ENCODE results near the gene FAM124A.
A peak's percentile ranks its signal among the peaks of the same experiment; 100 is the strongest.

The FAM124A gene, protein sequence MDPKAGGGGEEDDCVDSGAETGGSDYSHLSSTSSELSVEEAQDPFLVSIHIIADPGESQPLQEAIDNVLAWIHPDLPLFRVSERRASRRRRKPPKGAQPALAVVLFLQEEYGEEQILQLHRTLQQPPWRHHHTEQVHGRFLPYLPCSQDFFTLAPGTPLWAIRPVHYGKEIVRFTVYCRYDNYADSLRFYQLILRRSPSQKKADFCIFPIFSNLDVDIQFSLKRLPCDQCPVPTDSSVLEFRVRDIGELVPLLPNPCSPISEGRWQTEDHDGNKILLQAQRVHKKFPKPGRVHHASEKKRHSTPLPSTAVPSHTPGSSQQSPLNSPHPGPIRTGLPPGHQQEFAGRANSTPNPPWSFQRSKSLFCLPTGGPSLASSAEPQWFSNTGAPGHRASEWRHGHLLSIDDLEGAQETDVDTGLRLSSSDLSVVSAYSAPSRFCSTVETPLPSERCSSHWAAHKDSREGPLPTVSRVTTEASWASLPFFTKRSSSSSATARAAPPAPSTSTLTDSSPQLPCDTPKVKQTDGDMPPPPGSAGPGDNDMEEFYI

DNA sequence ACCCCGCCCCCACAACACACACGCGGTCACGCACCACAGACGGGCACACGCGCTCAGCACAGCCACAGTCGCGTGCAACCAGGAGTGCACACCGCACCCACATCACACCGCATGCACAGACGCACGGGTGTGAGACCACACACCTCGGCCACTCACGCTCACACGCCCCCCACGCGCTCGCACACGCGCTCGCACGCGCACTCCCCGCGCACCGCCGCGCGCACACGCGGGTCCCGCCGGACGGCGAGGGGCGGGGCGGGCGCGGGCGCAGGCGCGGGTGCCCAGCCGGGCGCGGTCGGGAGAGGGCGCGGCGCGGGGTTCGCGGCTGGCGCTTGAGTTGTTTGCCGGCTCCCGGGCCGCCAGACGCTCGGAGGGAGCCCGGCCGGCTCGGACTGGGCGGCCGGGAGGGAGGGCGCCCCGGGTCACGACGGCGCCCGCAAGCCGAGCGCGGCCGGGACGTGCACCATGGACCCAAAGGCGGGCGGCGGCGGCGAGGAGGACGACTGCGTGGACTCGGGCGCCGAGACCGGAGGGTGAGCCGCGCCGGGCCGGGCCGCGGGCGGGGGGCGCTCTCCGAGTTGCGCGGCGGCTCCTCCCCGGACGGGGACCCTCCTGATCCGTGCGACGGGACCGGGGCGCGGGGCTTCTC, at the start of gene FAM124A:
Gene FAM124A (plus strand): TSS at position 362 of the 649 bp plus-strand sequence. CDS start 104 bp downstream, at position 466.
- peaks cover 6% of the 10 kb centered on the region for H3K4me1 Mint-ChIP-seq
- no peaks in the 10 kb centered on the region for H3K9me3 Mint-ChIP-seq
- peaks cover 44% of the 10 kb centered on the region for H3K27me3 Mint-ChIP-seq
- H3K27ac Mint-ChIP-seq = no peak within 1 kb of the TSS
- ATAC-seq = peak; percentile 83
- H3K36me3 Mint-ChIP-seq = no peaks in the 10 kb centered on the region
- H3K4me3 Mint-ChIP-seq = peak within 1 kb of the TSS; percentile 60

DNA sequence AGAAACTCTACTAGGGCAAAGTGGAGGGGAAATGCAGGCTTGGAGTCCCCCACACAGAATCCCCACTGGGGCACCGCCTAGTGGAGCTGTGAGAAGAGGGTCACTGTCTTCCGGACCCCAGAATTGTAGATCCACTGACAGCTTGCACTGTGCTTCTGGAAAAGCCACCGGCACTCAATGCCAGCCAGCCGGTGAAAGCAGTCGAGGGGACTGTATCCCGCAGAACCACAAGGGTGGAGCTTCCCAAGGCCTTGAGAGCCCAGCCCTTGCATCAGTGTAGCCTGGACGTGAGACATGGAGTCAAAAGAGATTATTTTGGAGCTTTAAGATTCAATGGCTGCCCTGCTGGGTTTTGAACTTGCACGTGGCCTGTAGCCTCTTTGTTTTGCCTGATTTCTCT, 47.2 kb upstream of the FAM124A start:
- peaks cover 52% of the 10 kb centered on the region for H3K27me3 Mint-ChIP-seq

GRCh38 chr13:51175639-51176038, 46.6 kb upstream of the FAM124A start:
- H3K4me1 Mint-ChIP-seq = no peaks in the 10 kb centered on the region
- H3K27me3 Mint-ChIP-seq = peaks cover 52% of the 10 kb centered on the region
- no peak overlapping the region for H3K4me3 Mint-ChIP-seq
- H3K27ac Mint-ChIP-seq = no peak overlapping the region
- no peaks in the 10 kb centered on the region for H3K36me3 Mint-ChIP-seq
- ATAC-seq = no peak
- peaks cover 3% of the 10 kb centered on the region for H3K9me3 Mint-ChIP-seq

More for the DNA sequence above, 47.2 kb upstream of the FAM124A start:
- H3K36me3 Mint-ChIP-seq = no peaks in the 10 kb centered on the region
- H3K4me3 Mint-ChIP-seq = no peak overlapping the region
- H3K27ac Mint-ChIP-seq = no peak overlapping the region
- no peak for ATAC-seq
- H3K4me1 Mint-ChIP-seq = no peaks in the 10 kb centered on the region
- peaks cover 3% of the 10 kb centered on the region for H3K9me3 Mint-ChIP-seq

DNA sequence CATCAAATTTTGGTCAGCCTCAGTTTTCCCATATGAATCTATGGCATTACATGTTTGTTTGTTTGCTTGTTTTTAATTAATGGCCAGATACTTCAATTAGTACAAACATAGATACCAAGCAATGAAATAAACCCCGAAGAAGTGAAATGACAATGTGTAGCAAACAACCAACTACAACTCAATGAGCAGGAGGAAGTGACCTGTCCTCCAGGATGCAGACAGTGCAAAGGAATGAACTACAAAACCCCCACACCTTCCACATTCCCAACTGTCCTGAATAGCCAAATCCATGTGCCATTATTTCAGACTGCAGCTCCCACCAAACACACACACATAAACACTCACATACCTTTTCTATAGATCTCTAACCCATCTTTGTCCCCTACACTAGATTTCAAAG, 45.0 kb upstream of the FAM124A start:
- peaks cover 3% of the 10 kb centered on the region for H3K9me3 Mint-ChIP-seq
- no peak overlapping the region for H3K4me3 Mint-ChIP-seq
- ATAC-seq = no peak
- H3K4me1 Mint-ChIP-seq = no peaks in the 10 kb centered on the region
- peaks cover 47% of the 10 kb centered on the region for H3K27me3 Mint-ChIP-seq
- H3K27ac Mint-ChIP-seq = no peak overlapping the region
- no peaks in the 10 kb centered on the region for H3K36me3 Mint-ChIP-seq

DNA sequence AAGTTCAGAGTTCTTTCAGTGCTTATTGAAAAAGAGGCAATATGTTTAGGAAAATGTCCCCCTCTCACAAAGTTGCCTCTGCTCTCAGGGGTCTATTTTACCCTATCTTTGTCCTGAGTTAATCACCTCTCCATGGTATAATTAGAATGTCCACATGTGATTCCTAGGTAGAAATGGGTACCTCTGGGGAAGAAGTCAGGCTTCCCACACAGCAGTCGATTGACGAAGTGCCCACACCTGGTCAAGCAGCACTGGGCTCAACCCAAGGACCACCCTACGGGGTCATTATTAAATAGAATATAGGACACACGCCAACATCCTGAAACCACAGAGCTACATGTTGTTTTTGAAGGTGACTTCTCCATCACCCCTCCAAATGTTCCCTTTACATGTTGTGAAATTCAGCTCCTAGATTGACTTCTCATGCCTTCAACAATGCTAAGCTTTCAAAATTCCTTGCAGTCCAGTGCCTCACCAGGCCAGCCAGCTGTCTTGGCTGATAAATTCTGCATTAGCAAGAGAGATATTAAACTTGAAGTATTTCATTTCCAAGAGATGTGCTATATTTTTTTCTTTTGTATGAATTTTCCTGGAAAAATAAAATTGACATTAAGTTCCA, 43.6 kb upstream of the FAM124A start:
- no peak for ATAC-seq
- Mint-ChIP-seq H3K9me3 (peaks cover 3% of the 10 kb centered on the region), H3K36me3 (no peaks in the 10 kb centered on the region), H3K27ac (no peak overlapping the region), H3K27me3 (peaks cover 51% of the 10 kb centered on the region), H3K4me3 (no peak overlapping the region), H3K4me1 (no peaks in the 10 kb centered on the region)

- ATAC-seq = no peak
- Mint-ChIP-seq H3K36me3 (no peaks in the 10 kb centered on the region), H3K9me3 (peaks cover 3% of the 10 kb centered on the region), H3K4me1 (no peaks in the 10 kb centered on the region), H3K27ac (no peak overlapping the region), H3K4me3 (no peak overlapping the region), H3K27me3 (peaks cover 60% of the 10 kb centered on the region)
Observed at GRCh38 chr13:51179432-51179971, 42.7 kb upstream of the FAM124A start.

- Mint-ChIP-seq H3K36me3 (no peaks in the 10 kb centered on the region), H3K9me3 (no peaks in the 10 kb centered on the region), H3K27me3 (peaks cover 60% of the 10 kb centered on the region), H3K27ac (no peak overlapping the region), H3K4me1 (no peaks in the 10 kb centered on the region), H3K4me3 (no peak overlapping the region)
- ATAC-seq = no peak
Observed at GRCh38 chr13:51180853-51181511, 41.2 kb upstream of the FAM124A start.

DNA sequence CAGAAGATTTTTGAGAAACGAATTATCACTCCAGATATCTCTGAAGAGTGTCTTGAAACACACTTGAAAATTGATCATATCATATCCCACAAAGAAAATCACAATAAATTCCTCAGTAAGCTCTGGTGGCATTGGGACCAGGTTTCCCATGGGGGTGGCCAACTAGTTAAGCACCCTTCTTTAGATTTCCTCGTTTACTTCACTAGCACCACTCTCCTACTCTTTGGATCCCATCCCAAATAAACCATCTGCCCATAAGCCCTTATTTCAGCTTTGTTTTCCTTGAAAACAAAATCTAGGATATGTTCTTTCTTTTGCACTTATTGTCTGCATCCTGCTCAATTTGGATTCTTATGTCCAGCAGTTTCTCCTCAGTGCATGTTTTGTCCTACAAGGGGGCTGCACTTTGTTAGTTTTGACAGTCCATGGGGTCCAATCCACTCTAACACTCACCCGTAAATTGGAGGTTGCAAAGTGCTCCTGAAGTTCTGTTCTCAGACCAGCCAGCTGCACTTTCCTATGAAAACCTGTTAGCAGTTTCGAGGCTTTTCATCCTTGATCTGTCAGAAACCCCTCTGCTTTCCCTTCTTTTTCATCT, 40.3 kb upstream of the FAM124A start:
- H3K9me3 Mint-ChIP-seq = no peaks in the 10 kb centered on the region
- no peak overlapping the region for H3K4me3 Mint-ChIP-seq
- H3K27me3 Mint-ChIP-seq = peaks cover 63% of the 10 kb centered on the region
- no peak overlapping the region for H3K27ac Mint-ChIP-seq
- H3K36me3 Mint-ChIP-seq = no peaks in the 10 kb centered on the region
- H3K4me1 Mint-ChIP-seq = no peaks in the 10 kb centered on the region
- ATAC-seq = no peak

GRCh38 chr13:51191743-51192142, 30.5 kb upstream of the FAM124A start:
- H3K9me3 Mint-ChIP-seq = no peaks in the 10 kb centered on the region
- ATAC-seq = no peak
- no peak overlapping the region for H3K27ac Mint-ChIP-seq
- H3K27me3 Mint-ChIP-seq = peaks cover 38% of the 10 kb centered on the region
- H3K36me3 Mint-ChIP-seq = no peaks in the 10 kb centered on the region
- no peak overlapping the region for H3K4me3 Mint-ChIP-seq
- H3K4me1 Mint-ChIP-seq = no peaks in the 10 kb centered on the region

GRCh38 chr13:51192348-51192747, 29.9 kb upstream of the FAM124A start:
- Mint-ChIP-seq H3K4me1 (no peaks in the 10 kb centered on the region), H3K4me3 (no peak overlapping the region), H3K9me3 (no peaks in the 10 kb centered on the region), H3K36me3 (no peaks in the 10 kb centered on the region), H3K27ac (no peak overlapping the region), H3K27me3 (peaks cover 33% of the 10 kb centered on the region)
- no peak for ATAC-seq

- H3K9me3 Mint-ChIP-seq = no peaks in the 10 kb centered on the region
- H3K36me3 Mint-ChIP-seq = no peaks in the 10 kb centered on the region
- H3K4me1 Mint-ChIP-seq = no peaks in the 10 kb centered on the region
- H3K4me3 Mint-ChIP-seq = no peak overlapping the region
- no peak for ATAC-seq
- no peak overlapping the region for H3K27ac Mint-ChIP-seq
- H3K27me3 Mint-ChIP-seq = peaks cover 30% of the 10 kb centered on the region
Observed at GRCh38 chr13:51193387-51193786, 28.8 kb upstream of the FAM124A start.

- Mint-ChIP-seq H3K36me3 (no peaks in the 10 kb centered on the region), H3K9me3 (peaks cover 3% of the 10 kb centered on the region), H3K4me1 (no peaks in the 10 kb centered on the region), H3K4me3 (no peak overlapping the region), H3K27ac (no peak overlapping the region), H3K27me3 (peaks cover 30% of the 10 kb centered on the region)
- ATAC-seq = no peak
Observed at GRCh38 chr13:51194942-51195341, 27.3 kb upstream of the FAM124A start.

- Mint-ChIP-seq H3K9me3 (peaks cover 3% of the 10 kb centered on the region), H3K27ac (no peak overlapping the region), H3K4me1 (no peaks in the 10 kb centered on the region), H3K4me3 (no peak overlapping the region), H3K36me3 (no peaks in the 10 kb centered on the region), H3K27me3 (peaks cover 22% of the 10 kb centered on the region)
- ATAC-seq = no peak
Observed at GRCh38 chr13:51201886-51202285, 20.3 kb upstream of the FAM124A start.

GRCh38 chr13:51202477-51203046, 19.6 kb upstream of the FAM124A start:
- no peaks in the 10 kb centered on the region for H3K4me1 Mint-ChIP-seq
- H3K27me3 Mint-ChIP-seq = peaks cover 22% of the 10 kb centered on the region
- no peaks in the 10 kb centered on the region for H3K36me3 Mint-ChIP-seq
- H3K4me3 Mint-ChIP-seq = no peak overlapping the region
- H3K9me3 Mint-ChIP-seq = peaks cover 3% of the 10 kb centered on the region
- no peak overlapping the region for H3K27ac Mint-ChIP-seq
- no peak for ATAC-seq

Measured in stimulated activated memory B cell treated with anti-CD40 and anti-IgM and Interleukin-4, amounts not matched to agents 10 μg/mL and 1 μg/mL and 100 μg/mL, for 72 hours (primary cell).